Measurements from ENCODE around the gene MAGEB17.
A peak's percentile ranks its signal among the peaks of the same experiment; 100 is the strongest.
"Not testable (repeated sequence)": the region's sequence is repeated elsewhere in the genome, so short reads cannot be mapped to it uniquely, and the experiment has no call there.

Gene MAGEB17

DNA sequence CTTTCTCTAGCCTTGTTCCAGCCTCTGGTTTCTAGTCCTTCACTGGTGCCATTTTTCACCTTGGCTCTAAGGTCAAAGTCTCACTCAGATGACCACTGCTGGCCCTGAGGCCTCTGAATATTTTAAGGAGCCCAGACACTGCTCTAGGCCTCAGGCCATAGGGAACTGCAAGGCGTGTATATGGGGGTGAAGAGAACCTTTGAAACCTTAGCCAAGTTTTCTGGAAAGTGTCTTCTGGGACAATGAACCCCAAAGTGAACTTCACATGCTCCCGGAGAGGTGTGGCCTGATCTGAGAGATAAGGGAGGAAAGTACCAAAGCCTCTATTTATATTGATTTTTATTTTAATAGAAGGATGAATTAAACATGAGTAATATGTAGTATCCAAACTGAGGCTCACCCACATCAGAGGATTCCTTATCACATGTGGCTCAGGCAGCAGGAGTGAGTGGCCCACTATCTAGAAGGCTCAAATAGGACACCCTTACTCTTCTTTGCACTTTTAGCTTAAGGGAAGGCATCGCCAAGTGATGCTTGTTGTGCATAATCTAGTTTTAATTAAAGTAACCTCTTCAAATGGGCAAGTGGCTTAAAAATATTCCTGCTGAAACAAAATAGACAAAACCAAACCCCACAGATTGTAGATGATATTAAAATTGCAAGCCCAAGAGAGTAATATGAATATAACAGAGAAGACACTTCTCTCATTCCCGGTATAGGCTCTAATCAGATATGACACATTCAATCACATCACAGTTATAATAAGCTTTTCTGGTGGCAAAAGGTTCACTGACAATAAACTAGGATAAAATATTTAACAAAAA, 25.6 kb upstream of the MAGEB17 start:
- TF ChIP-seq POLR2A (IDR thresholded peaks at IDR 0.05; ENCODE audit: low read depth, low read length), result no peak
- FAIRE-seq (no peak), DNase-seq (ENCODE audit: insufficient read length, low spot score) (no peak)

DNA sequence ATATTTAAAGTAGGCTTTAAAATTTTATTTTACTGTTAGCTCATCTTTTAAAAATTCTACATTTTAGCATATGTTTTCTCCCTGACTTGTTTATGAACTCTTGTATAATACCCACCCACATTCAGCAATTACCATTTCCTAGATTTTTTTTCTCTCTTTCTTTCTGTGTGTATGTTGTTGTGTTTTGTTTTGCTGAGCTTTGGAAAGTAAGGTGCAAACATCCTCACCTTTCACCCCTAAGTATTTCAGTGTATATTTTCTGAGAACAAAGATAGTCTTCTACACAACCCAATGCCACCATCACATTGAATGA, 25.1 kb upstream of the MAGEB17 start:
- DNase-seq (ENCODE audit: insufficient read length, low spot score), result no peak
- TF ChIP-seq POLR2A (IDR thresholded peaks at IDR 0.05; ENCODE audit: low read depth, low read length), result no peak
- no peak for FAIRE-seq

DNA sequence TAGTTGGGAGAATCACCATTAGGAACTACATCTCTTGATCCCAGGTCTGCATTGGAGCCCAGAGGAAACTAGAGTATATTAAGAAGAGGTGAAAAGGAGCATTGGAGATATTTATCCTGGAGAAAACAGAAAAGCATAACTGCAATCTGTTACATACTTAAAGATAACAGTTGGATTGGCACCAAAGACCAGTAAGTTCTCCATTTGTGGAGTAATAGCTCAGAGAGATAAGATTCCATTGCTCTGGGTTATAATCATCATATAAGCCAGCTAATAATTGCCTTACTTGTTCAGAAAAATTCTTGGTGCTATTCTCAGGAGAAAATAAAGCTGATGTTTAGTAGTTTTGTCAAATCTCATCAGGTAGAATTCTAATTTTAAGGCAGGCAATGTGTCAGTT, 23.3 kb upstream of the MAGEB17 start:
- DNase-seq (ENCODE audit: insufficient read length, low spot score) (no peak), FAIRE-seq (no peak)

DNA sequence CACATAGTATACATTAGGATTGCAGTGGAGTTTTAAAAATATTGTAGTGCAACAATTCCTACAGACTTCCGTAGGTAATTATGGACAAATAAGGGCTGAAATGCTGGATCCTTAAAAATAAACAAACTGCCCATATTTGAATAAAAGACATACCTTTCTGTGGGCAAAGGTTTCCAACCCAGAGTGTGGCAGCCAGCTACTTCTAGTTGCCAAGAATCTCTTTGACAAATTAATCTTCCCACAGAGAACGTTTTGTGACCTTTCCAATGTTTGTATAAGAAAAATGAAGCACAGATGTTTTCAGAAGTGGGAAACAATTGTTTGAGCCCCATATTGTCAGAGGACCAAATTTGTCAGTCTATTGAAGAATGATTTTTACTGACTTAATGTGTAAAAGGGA, 22.9 kb upstream of the MAGEB17 start:
- no peak for TF ChIP-seq POLR2A (IDR thresholded peaks at IDR 0.05; ENCODE audit: low read depth, low read length)
- FAIRE-seq (no peak), DNase-seq (ENCODE audit: insufficient read length, low spot score) (no peak)

More for the DNA sequence above, 23.3 kb upstream of the MAGEB17 start:
- no peak for TF ChIP-seq POLR2A (IDR thresholded peaks at IDR 0.05; ENCODE audit: low read depth, low read length)

DNA sequence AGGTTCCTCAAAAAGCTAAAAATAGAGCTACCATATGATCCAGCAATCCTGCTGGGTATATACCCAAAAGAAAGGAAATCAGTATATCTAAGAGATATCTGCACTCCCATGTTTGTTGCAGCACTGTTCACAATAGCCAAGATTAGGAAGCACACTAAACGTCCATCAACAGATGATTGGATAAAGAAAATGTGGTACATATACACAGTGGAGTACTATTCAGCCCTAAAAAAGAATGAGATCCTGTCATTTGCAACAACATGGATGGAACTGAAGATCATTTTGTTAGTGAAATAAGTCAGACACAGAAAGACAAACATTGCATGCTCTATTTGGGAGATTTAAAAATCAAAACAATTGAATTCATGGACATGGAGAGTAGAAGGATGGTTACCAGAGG, 22.2 kb upstream of the MAGEB17 start:
- DNase-seq (ENCODE audit: insufficient read length, low spot score); FAIRE-seq: not testable (repeated sequence)

DNA sequence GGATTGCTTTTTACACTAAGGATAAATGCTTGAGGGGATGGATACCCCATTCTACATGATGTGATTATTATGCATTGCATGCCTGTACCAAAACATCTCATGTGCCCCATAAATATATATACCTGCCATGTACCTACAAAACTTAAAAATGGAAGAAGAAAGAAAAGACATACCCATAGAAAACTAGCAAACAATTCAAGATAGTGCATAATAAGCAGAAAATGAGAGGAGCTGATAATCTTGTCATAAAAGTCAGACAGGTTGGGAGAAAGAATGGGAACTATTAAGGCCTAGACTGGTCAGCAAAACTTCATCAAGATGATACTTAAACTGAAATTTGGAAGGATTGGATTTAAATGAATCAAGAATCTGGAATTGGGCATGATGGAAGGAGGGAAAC, 21.6 kb upstream of the MAGEB17 start:
- FAIRE-seq (no peak), DNase-seq (ENCODE audit: insufficient read length, low spot score) (no peak)
- TF ChIP-seq POLR2A (IDR thresholded peaks at IDR 0.05; ENCODE audit: low read depth, low read length), result no peak

DNA sequence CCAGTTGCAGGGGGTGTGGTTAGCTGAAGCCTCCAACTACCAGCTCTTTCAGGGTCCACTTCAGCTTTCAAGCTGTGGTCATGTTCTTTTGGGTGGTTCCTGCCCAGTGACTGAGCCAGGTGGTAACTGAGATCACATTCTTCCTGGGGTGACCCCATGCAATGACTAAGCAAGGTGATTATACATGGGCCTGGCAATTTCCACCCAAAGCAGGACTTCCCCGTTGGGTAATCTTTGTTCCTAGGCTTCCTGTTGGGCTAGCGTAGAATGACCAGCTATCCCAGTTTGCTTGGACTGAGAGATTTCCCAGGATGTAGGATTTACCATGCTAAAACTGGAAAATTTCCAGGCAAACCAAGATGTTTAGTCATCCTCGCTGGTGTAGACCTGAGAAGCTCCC, 18.4 kb upstream of the MAGEB17 start:
- FAIRE-seq (no peak), DNase-seq (ENCODE audit: insufficient read length, low spot score) (no peak)

DNA sequence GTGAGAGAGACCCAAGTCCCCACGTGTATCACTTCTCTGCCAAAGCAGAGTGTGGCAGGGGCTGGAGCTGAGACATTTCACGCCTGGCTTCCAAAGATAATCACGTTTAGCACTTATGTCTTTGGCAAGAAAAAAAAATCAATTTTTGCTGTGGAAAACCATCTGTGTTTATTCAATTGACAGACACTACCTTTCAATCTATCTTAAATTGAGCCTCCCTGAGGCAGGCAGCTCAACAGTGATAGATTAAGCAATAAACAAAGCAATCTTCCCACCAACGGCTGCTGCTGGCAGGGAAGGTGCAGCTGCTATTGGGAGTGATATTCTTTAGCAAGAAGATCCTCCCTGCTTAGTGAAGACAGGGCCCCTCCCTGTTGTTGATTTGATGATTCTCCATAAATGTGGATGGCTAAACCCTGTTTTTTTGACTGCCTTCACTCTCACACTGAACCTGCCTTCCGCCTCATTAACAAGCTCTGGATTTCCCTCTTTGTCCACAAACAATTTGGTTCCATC, 11.6 kb upstream of the MAGEB17 start:
- no peak for DNase-seq (ENCODE audit: insufficient read length, low spot score)
- no peak for FAIRE-seq
- TF ChIP-seq POLR2A (IDR thresholded peaks at IDR 0.05; ENCODE audit: low read depth, low read length), result no peak

More for the DNA sequence above, 18.4 kb upstream of the MAGEB17 start:
- TF ChIP-seq POLR2A (IDR thresholded peaks at IDR 0.05; ENCODE audit: low read depth, low read length), result no peak

DNA sequence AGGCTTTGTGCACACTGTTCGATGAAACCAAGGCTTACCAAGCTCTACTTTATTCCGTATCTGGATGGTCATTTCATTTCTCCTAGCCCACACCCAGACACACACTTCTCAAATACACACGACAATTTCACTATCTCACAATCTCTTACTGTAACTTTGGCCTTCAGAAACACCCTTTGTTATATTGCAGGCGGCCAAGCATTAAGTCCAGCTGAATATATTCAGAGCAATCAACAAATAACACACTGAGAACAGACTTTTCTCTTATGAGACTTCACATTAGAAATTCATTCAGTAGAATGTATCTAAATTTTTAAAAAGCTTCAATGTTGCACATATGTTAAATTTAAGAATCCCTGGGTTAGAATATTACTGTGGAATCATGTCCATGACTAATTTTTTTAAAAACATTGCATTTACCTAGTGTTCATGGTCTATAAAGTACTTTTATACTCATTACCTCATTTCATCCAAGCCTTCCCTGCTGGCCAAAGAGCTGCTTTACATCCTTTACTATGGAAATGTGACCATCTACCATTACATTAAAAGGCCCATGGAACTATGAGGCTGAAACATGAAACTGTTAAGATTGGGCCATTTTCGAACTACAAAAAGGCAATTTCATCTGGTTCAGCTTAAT, 10.5 kb upstream of the MAGEB17 start:
- no peak for TF ChIP-seq POLR2A (IDR thresholded peaks at IDR 0.05; ENCODE audit: low read depth, low read length)
- DNase-seq (ENCODE audit: insufficient read length, low spot score), result no peak
- FAIRE-seq, result no peak

DNA sequence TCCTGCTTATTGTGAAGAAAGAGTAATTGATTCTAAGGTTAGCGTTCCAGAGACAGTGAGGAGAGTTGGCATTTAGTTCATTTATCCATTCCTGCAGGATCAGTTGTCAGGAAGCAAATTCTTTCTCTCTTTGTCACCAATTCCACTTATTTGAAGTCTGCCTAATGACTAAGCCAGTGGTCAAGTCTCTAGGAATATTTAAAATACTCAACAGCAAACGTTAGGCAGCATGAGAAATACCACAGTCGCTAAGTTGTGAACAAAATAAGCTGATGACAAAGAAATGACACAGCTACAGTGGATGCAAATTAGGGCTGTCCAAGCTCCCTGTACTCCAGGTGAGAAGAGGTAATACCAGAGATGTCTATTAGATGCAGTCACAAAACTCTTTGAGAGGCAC, 6.6 kb upstream of the MAGEB17 start:
- no peak for TF ChIP-seq POLR2A (IDR thresholded peaks at IDR 0.05; ENCODE audit: low read depth, low read length)
- FAIRE-seq (no peak), DNase-seq (ENCODE audit: insufficient read length, low spot score) (peak; percentile 23)

DNA sequence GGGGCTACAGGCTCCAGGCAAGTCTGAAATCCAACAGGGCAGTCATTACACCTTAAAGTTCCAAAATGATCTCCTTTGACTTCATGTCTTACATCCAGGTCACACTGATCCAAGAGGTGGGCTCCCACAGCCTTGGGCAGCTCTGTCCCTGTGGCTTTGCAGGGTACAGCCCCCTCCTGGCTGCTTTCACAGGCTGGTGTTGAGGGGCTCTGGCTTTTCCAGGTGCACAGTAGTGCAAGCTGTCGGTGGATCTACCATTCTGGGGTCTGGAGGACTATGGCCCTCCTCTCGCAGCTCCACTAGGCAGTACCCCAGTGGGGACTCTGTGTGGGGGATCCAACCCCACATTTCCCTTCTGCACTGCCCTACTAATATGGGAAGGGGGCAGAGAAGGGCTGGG, 6.1 kb upstream of the MAGEB17 start:
- DNase-seq (ENCODE audit: insufficient read length, low spot score); FAIRE-seq: not testable (repeated sequence)

DNA sequence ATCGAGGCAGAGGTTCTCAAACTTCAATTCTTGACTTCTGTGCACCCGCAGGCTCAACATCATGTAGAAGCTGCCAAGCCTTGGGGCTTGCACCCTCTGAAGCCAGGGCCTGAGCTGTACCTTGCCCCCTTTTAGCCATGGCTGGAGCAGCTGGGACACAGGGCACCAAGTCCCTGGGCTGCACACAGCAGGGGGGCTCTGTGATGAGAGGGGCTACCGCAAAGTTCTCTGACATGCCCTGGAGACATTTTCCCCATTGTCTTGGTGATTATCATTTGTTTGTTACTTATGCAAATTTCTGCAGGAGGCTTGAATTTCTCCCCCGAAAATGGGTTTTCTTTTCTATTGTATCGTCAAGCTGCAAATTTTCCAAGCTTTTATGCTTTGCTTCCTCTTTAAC, 4.9 kb upstream of the MAGEB17 start:
- no peak for TF ChIP-seq POLR2A (IDR thresholded peaks at IDR 0.05; ENCODE audit: low read depth, low read length)
- FAIRE-seq (no peak), DNase-seq (ENCODE audit: insufficient read length, low spot score) (no peak)

DNA sequence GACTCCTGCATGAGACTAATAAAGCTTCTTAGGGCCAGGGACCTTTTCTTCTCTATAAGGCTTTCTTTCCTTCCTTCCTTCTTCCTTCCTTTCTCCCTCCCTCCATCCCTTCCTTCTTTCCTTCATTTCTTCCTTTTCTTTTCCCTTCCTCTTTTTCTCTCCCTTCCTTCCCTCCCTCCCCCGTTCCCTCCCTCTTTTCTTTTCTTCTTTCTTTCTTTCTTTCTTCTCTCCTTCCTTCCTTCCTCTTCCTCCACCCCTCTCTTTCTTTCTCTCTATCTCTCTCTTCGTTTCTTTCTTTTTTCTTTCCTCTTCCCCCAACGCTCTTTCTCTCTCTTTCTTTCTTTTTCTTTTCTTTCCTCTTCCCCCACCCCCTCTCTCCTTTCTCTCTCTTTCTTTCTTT, 2.5 kb upstream of the MAGEB17 start:
- DNase-seq (ENCODE audit: insufficient read length, low spot score), result no peak
- no peak for FAIRE-seq
- no peak for TF ChIP-seq POLR2A (IDR thresholded peaks at IDR 0.05; ENCODE audit: low read depth, low read length)

DNA sequence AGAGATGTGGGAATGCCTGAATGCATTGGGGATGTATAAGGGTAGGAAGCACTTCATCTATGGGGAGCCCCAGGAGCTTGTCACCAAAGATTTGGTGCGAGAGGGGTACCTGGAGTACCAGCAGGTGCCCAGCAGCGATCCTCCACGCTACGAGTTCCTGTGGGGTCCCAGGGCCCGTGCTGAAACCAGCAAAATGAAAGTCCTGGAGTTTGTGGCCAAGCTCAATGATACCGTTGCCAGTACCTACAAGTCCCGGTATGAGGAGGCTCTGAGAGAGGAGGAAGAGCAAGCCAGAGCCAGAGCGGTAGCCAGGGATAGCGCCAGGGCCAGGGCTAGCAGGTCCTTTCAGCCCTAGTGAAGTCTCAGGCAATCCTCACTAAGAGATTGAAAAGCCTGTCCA, 3.8 kb downstream of the MAGEB17 start:
- FAIRE-seq, result no peak

DNA sequence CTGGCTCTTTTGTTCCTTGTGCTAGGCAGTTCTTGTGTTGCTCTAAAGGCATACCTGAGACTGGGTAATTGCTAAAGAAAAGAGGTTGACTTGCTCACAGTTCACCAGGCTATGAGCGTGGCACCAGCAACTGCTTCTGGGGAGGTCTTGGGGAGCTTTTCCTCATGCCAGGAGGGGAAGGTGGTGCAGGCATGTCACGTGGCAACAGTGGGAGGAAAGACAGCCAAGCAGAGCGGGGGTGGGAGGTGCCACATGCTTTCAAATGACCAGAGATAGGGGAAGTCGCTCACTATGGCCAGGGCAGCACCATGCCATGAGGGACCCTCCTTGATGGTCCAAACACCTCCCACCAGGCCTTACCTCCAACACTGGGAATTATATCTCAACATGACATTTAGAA, 4.7 kb downstream of the MAGEB17 start:
- no peak for DNase-seq (ENCODE audit: insufficient read length, low spot score)
- FAIRE-seq, result no peak
- TF ChIP-seq POLR2A (IDR thresholded peaks at IDR 0.05; ENCODE audit: low read depth, low read length), result no peak

More for the DNA sequence above, 3.8 kb downstream of the MAGEB17 start:
- DNase-seq (ENCODE audit: insufficient read length, low spot score), result no peak
- no peak for TF ChIP-seq POLR2A (IDR thresholded peaks at IDR 0.05; ENCODE audit: low read depth, low read length)

All from H54 (cell line).